ENCODE measurements around the gene VCY1B. TPM values are rescaled to one million over a fixed set of nuclear protein-coding genes. Genes with fewer than 3 reads are reported as not detected.
"Not testable (repeated sequence)": the region's sequence is repeated elsewhere in the genome, so short reads cannot be mapped to it uniquely, and the experiment has no call there.

Gene VCY1B
- not detected in 2 replicates for total RNA-seq

- not testable (repeated sequence) for DNase-seq (ENCODE audit: insufficient read length, low spot score, missing footprints); H3K27me3 ChIP-seq (ENCODE audit: insufficient read depth, low read length); H3K36me3 ChIP-seq (ENCODE audit: insufficient read depth, low read length); H3K4me2 ChIP-seq (ENCODE audit: insufficient read depth, low read length); H4K20me1 ChIP-seq (ENCODE audit: insufficient read depth, low read length); H3K9me3 ChIP-seq (ENCODE audit: low read depth, low read length); H2AFZ ChIP-seq (ENCODE audit: low read length); H3K4me1 ChIP-seq (ENCODE audit: insufficient read depth, low read length); H3K27ac ChIP-seq (ENCODE audit: low read depth, low read length); H3K4me3 ChIP-seq (ENCODE audit: insufficient read depth, low read length); H3K79me2 ChIP-seq (ENCODE audit: insufficient read depth, low read length)
Observed at GRCh38 chrY:14055927-14056326, at the start of gene VCY1B. VCY1B (plus strand) TSS chrY:14056227; CDS start chrY:14056290, 63 bp downstream.

GRCh38 chrY:14011916-14012315 lies 44.1 kb upstream of the VCY1B start:
- not testable (repeated sequence) for H3K36me3 ChIP-seq (ENCODE audit: insufficient read depth, low read length); H3K4me2 ChIP-seq (ENCODE audit: insufficient read depth, low read length); H3K79me2 ChIP-seq (ENCODE audit: insufficient read depth, low read length); H3K27me3 ChIP-seq (ENCODE audit: insufficient read depth, low read length); H3K4me3 ChIP-seq (ENCODE audit: insufficient read depth, low read length); H2AFZ ChIP-seq (ENCODE audit: low read length); DNase-seq (ENCODE audit: insufficient read length, low spot score, missing footprints); H3K27ac ChIP-seq (ENCODE audit: low read depth, low read length); H4K20me1 ChIP-seq (ENCODE audit: insufficient read depth, low read length); H3K4me1 ChIP-seq (ENCODE audit: insufficient read depth, low read length); H3K9me3 ChIP-seq (ENCODE audit: low read depth, low read length)

GRCh38 chrY:14030395-14030794 lies 25.6 kb upstream of the VCY1B start:
- H3K27ac ChIP-seq (ENCODE audit: low read depth, low read length); H3K4me3 ChIP-seq (ENCODE audit: insufficient read depth, low read length); H3K4me2 ChIP-seq (ENCODE audit: insufficient read depth, low read length); H3K9me3 ChIP-seq (ENCODE audit: low read depth, low read length); DNase-seq (ENCODE audit: insufficient read length, low spot score, missing footprints); H4K20me1 ChIP-seq (ENCODE audit: insufficient read depth, low read length); H3K27me3 ChIP-seq (ENCODE audit: insufficient read depth, low read length); H2AFZ ChIP-seq (ENCODE audit: low read length); H3K79me2 ChIP-seq (ENCODE audit: insufficient read depth, low read length); H3K36me3 ChIP-seq (ENCODE audit: insufficient read depth, low read length); H3K4me1 ChIP-seq (ENCODE audit: insufficient read depth, low read length): not testable (repeated sequence)

DNA sequence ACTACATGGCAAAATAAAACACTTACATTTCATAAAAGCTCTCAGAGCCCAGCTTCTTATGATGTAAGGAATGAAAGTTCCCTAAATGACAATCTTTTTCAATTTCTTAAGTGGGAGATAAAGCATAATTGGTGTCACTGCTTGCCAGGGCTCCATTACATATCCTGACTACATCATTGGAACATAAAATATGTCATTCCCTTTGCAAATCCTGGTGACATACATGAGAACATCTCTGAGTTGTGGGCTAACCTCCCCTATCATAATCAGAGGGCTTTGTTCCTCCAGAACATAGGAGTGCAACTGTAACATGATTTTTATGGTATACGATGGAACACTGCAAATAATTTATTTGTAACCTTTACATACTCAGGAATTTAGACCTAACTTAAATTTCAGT lies 29.9 kb downstream of the VCY1B start:
- H3K27me3 ChIP-seq (ENCODE audit: insufficient read depth, low read length): no peaks in the 10 kb centered on the region
- DNase-seq (ENCODE audit: insufficient read length, low spot score, missing footprints): no peak
- H4K20me1 ChIP-seq (ENCODE audit: insufficient read depth, low read length): no peaks in the 10 kb centered on the region
- H3K4me1 ChIP-seq (ENCODE audit: insufficient read depth, low read length): no peaks in the 10 kb centered on the region
- H2AFZ ChIP-seq (ENCODE audit: low read length): no peak overlapping the region
- no peak overlapping the region for H3K4me3 ChIP-seq (ENCODE audit: insufficient read depth, low read length)
- H3K4me2 ChIP-seq (ENCODE audit: insufficient read depth, low read length): no peak overlapping the region
- H3K79me2 ChIP-seq (ENCODE audit: insufficient read depth, low read length): no peaks in the 10 kb centered on the region
- no peaks in the 10 kb centered on the region for H3K36me3 ChIP-seq (ENCODE audit: insufficient read depth, low read length)
- H3K27ac ChIP-seq (ENCODE audit: low read depth, low read length): no peak overlapping the region
- no peaks in the 10 kb centered on the region for H3K9me3 ChIP-seq (ENCODE audit: low read depth, low read length)
- no peak for TF ChIP-seq CTCF (IDR thresholded peaks at IDR 0.05; ENCODE audit: extremely low read depth, low read depth, low read length)

Other genes starting within 250 kb of the VCY1B start
- not detected in 2 replicates for gene VCY, start 69.8 kb upstream of the VCY1B start, total RNA-seq

All from osteoblast (primary cell).